Measurements from ENCODE around the gene CCPG1. TPM values are rescaled to one million over a fixed set of nuclear protein-coding genes. Genes with fewer than 3 reads are reported as not detected.
A peak's percentile ranks its signal among the peaks of the same experiment; 100 is the strongest.

CCPG1 gene
- total and polyA plus RNA-seq, 2 of the 13 experiments (the other 11 are each of a cell fraction or from before 2014, with no cell fraction given) = 16.1 to 19.5 TPM

GRCh38 chr15:55408012-55408928 lies at the start of gene CCPG1, which contains the start of gene PIERCE2 (continued):
- TF ChIP-seq ZNF230 (CRISPR knock-in tag; IDR thresholded peaks at IDR 0.05) (peak; percentile 40; the same call in 1 of the 2 replicates), ZNF430 (CRISPR knock-in tag; IDR thresholded peaks at IDR 0.05) (peak; percentile 85), ZNF33B (CRISPR knock-in tag; IDR thresholded peaks at IDR 0.05) (peak; percentile 93), MYNN (CRISPR knock-in tag; IDR thresholded peaks at IDR 0.05; ENCODE audit: low read depth) (no peak), ARNT2 (CRISPR knock-in tag; IDR thresholded peaks at IDR 0.05; ENCODE audit: low read depth) (peak; percentile 95), CHD4 (IDR thresholded peaks at IDR 0.05; ENCODE audit: borderline replicate concordance, low read length) (no peak), ZNF816 (CRISPR knock-in tag; IDR thresholded peaks at IDR 0.05; ENCODE audit: borderline replicate concordance) (no peak; the same call in 1 of the 2 replicates), KAT2B (IDR thresholded peaks at IDR 0.05; ENCODE audit: borderline replicate concordance, low read depth, low read length) (no peak), ZNF703 (CRISPR knock-in tag; IDR thresholded peaks at IDR 0.05; ENCODE audit: borderline replicate concordance) (no peak), NKX3-1 (CRISPR knock-in tag; IDR thresholded peaks at IDR 0.05) (no peak; the same call in 1 of the 2 replicates), FIP1L1 (IDR thresholded peaks at IDR 0.05; ENCODE audit: borderline replicate concordance, insufficient read depth, low read depth, low read length) (no peak), XRCC5 (optimal IDR thresholded peaks at IDR 0.05; ENCODE audit: low read length) (peak; percentile 87), HNRNPH1 (optimal IDR thresholded peaks at IDR 0.05; ENCODE audit: low read depth, low read length) (no peak), HOXD1 (CRISPR knock-in tag; IDR thresholded peaks at IDR 0.05) (no peak), GMEB1 (CRISPR knock-in tag; IDR thresholded peaks at IDR 0.05; ENCODE audit: borderline replicate concordance) (peak; percentile 86), RAD21 (CRISPR knock-in tag; IDR thresholded peaks at IDR 0.05) (peak; percentile 74), ZNF713 (CRISPR knock-in tag; IDR thresholded peaks at IDR 0.05) (peak; percentile 73; the same call in 1 of the 2 replicates), NFKBIZ (CRISPR knock-in tag; IDR thresholded peaks at IDR 0.05) (no peak), ZNF891 (CRISPR knock-in tag; IDR thresholded peaks at IDR 0.05) (peak; percentile 37; the same call in 1 of the 2 replicates), ZBTB7A (CRISPR knock-in tag; IDR thresholded peaks at IDR 0.05) (peak; percentile 69; the same call in 1 of the 2 replicates), TBL1XR1 (IDR thresholded peaks at IDR 0.05; ENCODE audit: borderline replicate concordance, low read length, partially characterized antibody) (peak; percentile 46)
- TF ChIP-seq, protein P1, sequence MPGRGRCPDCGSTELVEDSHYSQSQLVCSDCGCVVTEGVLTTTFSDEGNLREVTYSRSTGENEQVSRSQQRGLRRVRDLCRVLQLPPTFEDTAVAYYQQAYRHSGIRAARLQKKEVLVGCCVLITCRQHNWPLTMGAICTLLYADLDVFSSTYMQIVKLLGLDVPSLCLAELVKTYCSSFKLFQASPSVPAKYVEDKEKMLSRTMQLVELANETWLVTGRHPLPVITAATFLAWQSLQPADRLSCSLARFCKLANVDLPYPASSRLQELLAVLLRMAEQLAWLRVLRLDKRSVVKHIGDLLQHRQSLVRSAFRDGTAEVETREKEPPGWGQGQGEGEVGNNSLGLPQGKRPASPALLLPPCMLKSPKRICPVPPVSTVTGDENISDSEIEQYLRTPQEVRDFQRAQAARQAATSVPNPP (CRISPR knock-in tag; IDR thresholded peaks at IDR 0.05) = 0 out of 2 replicates have a peak, but pooled peaks have one; percentile 42
- TF ChIP-seq, protein P2, sequence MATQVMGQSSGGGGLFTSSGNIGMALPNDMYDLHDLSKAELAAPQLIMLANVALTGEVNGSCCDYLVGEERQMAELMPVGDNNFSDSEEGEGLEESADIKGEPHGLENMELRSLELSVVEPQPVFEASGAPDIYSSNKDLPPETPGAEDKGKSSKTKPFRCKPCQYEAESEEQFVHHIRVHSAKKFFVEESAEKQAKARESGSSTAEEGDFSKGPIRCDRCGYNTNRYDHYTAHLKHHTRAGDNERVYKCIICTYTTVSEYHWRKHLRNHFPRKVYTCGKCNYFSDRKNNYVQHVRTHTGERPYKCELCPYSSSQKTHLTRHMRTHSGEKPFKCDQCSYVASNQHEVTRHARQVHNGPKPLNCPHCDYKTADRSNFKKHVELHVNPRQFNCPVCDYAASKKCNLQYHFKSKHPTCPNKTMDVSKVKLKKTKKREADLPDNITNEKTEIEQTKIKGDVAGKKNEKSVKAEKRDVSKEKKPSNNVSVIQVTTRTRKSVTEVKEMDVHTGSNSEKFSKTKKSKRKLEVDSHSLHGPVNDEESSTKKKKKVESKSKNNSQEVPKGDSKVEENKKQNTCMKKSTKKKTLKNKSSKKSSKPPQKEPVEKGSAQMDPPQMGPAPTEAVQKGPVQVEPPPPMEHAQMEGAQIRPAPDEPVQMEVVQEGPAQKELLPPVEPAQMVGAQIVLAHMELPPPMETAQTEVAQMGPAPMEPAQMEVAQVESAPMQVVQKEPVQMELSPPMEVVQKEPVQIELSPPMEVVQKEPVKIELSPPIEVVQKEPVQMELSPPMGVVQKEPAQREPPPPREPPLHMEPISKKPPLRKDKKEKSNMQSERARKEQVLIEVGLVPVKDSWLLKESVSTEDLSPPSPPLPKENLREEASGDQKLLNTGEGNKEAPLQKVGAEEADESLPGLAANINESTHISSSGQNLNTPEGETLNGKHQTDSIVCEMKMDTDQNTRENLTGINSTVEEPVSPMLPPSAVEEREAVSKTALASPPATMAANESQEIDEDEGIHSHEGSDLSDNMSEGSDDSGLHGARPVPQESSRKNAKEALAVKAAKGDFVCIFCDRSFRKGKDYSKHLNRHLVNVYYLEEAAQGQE (IDR thresholded peaks at IDR 0.05; ENCODE audit: borderline replicate concordance in 1 of 2, low read depth in 1 of 2, low read length in 2 of 2) = no peak

Measured in HepG2 (cell line).